ENCODE results near the gene ACIN1. TPM values are rescaled to one million over a fixed set of nuclear protein-coding genes. Genes with fewer than 3 reads are reported as not detected.

Gene ACIN1
- total RNA-seq, 2 experiments from 2014 or later, result 132 to 139 TPM

DNA sequence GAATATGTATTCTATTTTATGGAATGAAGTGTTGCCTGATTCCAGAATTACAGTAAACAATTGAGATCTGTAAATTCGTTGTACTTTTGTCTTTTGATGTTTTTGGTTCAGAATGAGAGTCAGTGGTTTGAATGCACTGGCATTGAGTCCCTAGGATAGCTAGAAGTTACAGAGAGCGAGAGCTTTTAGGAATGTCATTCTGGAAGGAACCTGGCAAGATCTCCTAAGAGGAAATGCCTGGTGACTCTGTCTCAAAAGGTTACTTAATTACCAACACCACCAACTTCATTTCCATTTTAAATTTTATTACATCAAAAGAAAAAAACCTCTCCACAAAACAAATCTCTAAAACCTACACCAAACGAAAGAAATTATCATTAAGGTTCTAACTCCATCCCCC is 30.1 kb upstream of the ACIN1 start:
- Mint-ChIP-seq H3K4me1 (ENCODE audit: low read depth) (peaks cover 16% of the 10 kb centered on the region), H3K4me3 (no peak overlapping the region), H3K9me3 (no peaks in the 10 kb centered on the region), H3K27ac (no peak overlapping the region), H3K27me3 (no peaks in the 10 kb centered on the region), H3K36me3 (ENCODE audit: low read depth) (no peaks in the 10 kb centered on the region)
- ChIA-PET CTCF (interaction anchor here (0.8 to 13.3 kb wide), 2 partner anchors 56 to 61 kb away, joined by 3 to 290 read pairs; partner anchors contain the start of gene SLC7A8), POLR2A (no interaction called here)
- TF ChIP-seq, protein P1, sequence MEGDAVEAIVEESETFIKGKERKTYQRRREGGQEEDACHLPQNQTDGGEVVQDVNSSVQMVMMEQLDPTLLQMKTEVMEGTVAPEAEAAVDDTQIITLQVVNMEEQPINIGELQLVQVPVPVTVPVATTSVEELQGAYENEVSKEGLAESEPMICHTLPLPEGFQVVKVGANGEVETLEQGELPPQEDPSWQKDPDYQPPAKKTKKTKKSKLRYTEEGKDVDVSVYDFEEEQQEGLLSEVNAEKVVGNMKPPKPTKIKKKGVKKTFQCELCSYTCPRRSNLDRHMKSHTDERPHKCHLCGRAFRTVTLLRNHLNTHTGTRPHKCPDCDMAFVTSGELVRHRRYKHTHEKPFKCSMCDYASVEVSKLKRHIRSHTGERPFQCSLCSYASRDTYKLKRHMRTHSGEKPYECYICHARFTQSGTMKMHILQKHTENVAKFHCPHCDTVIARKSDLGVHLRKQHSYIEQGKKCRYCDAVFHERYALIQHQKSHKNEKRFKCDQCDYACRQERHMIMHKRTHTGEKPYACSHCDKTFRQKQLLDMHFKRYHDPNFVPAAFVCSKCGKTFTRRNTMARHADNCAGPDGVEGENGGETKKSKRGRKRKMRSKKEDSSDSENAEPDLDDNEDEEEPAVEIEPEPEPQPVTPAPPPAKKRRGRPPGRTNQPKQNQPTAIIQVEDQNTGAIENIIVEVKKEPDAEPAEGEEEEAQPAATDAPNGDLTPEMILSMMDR (IDR thresholded peaks at IDR 0.05), result no peak
- intact Hi-C loops (cut with micrococcal nuclease), result no loop called here
- ATAC-seq (no peak), DNase-seq (no peak)

DNA sequence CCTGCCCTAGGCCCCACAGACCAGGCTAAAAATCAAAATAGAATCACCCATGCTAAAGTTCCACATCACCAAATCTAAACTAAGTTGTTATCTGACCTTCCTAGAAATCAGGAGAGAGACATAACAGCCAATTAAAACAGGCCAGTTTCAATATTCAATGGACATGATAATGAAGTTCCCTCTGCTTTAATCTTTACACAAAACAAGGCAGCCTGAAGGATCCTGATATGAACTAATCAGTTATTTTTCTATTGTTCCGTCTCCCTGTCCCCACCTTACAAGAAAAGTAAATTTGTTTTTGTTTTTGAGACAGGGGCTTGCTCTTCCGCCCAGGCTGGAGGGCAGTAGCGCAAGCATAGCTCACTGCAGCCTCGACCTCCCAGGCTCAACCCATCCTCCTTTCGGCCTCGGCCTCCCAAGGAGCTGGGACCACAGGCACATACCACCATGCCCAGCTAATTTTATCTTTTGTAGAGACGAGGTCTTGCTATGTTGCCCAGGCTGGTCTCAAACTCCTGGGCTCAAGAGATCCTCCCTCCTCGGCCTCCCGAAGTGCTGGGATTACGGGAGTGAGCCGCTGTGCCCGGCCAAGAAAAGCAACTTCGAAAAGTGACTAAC is 29.5 kb upstream of the ACIN1 start:
- intact Hi-C loops (cut with micrococcal nuclease), result loop anchor here (5.0 kb wide), 1 partner anchor 173 kb away; no protein-coding TSS in a partner anchor
- no peaks in the 10 kb centered on the region for H3K9me3 Mint-ChIP-seq
- H3K4me1 Mint-ChIP-seq (ENCODE audit: low read depth), result peaks cover 22% of the 10 kb centered on the region
- TF ChIP-seq, protein P1 (IDR thresholded peaks at IDR 0.05), result no peak
- POLR2A ChIA-PET, result no interaction called here
- ATAC-seq (no peak), DNase-seq (no peak)
- H3K4me3 Mint-ChIP-seq, result no peak overlapping the region
- H3K27me3 Mint-ChIP-seq, result no peaks in the 10 kb centered on the region
- H3K36me3 Mint-ChIP-seq (ENCODE audit: low read depth), result no peaks in the 10 kb centered on the region
- no peak overlapping the region for H3K27ac Mint-ChIP-seq
- CTCF ChIA-PET, result interaction anchor here (0.8 to 13.3 kb wide), 2 partner anchors 56 to 61 kb away, joined by 3 to 290 read pairs; partner anchors contain the start of gene SLC7A8

DNA sequence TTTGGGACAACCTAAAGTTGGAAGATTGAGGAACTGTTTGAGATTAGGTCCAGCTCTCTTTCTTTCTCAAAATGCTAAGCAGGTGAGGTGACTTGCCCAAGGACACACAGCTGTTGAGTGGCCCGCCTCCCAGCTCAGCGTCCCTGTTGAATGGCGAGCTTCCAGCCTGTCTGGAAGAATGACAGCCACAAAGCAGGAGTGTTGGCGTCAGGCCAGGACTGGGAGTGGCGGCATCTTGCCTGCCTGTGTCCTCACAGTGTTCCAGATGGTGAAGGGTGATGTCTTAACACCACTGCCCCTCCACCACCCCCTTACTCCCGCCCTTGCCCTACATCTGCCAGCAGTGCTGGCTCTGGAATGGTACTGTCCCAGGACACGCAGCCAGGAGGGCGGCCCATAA is 28.5 kb upstream of the ACIN1 start:
- ChIA-PET CTCF (interaction anchor here (1.0 to 13.3 kb wide), 3 partner anchors 46 to 62 kb away, joined by 3 to 290 read pairs (median 32); partner anchors contain the start of gene SLC7A8), POLR2A (interaction anchor here (0.7 kb wide), 1 partner anchor 58 kb away, joined by 3 read pairs; no protein-coding TSS in a partner anchor)
- DNase-seq (no peak), ATAC-seq (no peak)
- no peaks in the 10 kb centered on the region for H3K27me3 Mint-ChIP-seq
- no peaks in the 10 kb centered on the region for H3K36me3 Mint-ChIP-seq (ENCODE audit: low read depth)
- H3K9me3 Mint-ChIP-seq, result no peaks in the 10 kb centered on the region
- peaks cover 29% of the 10 kb centered on the region for H3K4me1 Mint-ChIP-seq (ENCODE audit: low read depth)
- TF ChIP-seq, protein P1 (IDR thresholded peaks at IDR 0.05), result no peak
- no peak overlapping the region for H3K4me3 Mint-ChIP-seq
- intact Hi-C loops (cut with micrococcal nuclease), result loop anchor here (5.0 kb wide), 1 partner anchor 174 kb away; no protein-coding TSS in a partner anchor
- no peak overlapping the region for H3K27ac Mint-ChIP-seq

DNA sequence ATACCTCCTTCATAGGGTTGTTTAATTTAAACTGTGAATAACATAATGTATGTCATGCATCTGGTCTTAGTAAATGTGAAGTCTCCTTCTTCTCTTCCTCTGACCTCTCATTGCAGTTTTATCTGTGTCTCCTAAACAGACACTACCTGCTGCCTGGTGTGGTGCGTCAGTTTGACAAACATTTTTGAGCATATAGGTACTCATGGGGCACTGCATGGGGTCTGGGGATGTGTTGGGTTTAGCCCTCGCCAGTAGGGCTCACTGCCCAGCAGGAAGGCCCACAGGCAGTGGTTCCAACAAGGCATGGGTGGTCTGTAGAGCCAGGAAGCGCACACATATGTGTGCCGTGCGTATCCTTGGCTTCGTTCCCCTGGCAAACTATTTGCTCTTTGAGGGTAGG is 27.1 kb upstream of the ACIN1 start:
- no peak for DNase-seq
- Mint-ChIP-seq H3K36me3 (ENCODE audit: low read depth) (no peaks in the 10 kb centered on the region), H3K27me3 (no peaks in the 10 kb centered on the region), H3K4me1 (ENCODE audit: low read depth) (peaks cover 39% of the 10 kb centered on the region), H3K27ac (no peak overlapping the region), H3K9me3 (no peaks in the 10 kb centered on the region), H3K4me3 (no peak overlapping the region)
- CTCF ChIA-PET, result interaction anchor here (1.0 to 13.3 kb wide), 18 partner anchors 8 to 257 kb away, joined by 3 to 290 read pairs (median 14); partner anchors contain the start of genes CIROP, PABPN1 and SLC7A8
- ATAC-seq, result no peak
- intact Hi-C loops (cut with micrococcal nuclease), result loop anchor here (5.0 kb wide), 1 partner anchor 175 kb away; no protein-coding TSS in a partner anchor
- POLR2A ChIA-PET, result interaction anchor here (0.9 kb wide), 1 partner anchor 61 kb away, joined by 4 read pairs; the partner anchor contains the start of gene SLC7A8
- TF ChIP-seq, protein P1 (IDR thresholded peaks at IDR 0.05), result no peak

DNA sequence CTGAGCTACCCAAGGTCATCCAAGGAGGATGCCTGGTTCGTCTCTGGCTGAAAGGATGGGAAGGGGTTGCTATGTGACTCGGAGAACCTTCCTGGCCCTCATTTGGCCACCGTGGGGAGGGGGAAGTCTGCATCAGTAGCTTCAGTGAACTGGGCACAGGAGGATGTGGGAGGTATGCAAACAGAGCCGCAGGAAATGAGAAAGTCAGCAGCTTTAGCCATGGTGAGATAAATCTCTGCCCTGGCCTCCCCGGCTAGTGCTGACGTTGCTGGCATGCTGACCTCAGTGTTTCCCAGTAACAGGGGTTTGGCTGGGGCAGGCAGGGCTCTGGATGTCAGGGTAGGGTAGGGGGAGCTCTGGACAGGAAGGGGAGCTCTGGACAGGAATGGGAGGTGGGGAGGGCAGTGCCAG is 26.4 kb upstream of the ACIN1 start:
- peak; percentile 18 for DNase-seq
- Mint-ChIP-seq H3K36me3 (ENCODE audit: low read depth) (no peaks in the 10 kb centered on the region), H3K4me3 (no peak overlapping the region), H3K4me1 (ENCODE audit: low read depth) (peaks cover 43% of the 10 kb centered on the region), H3K9me3 (no peaks in the 10 kb centered on the region), H3K27ac (peak overlapping the region; percentile 29), H3K27me3 (no peaks in the 10 kb centered on the region)
- peak; percentile 14 for ATAC-seq
- intact Hi-C loops (cut with micrococcal nuclease), result loop anchor here (1.0 to 5.0 kb wide), 2 partner anchors 66 to 176 kb away; no protein-coding TSS in a partner anchor
- ChIA-PET POLR2A (interaction anchor here (0.8 to 1.1 kb wide), 3 partner anchors 61 to 201 kb away, joined by 3 to 4 read pairs (median 3); partner anchors contain the start of gene SLC7A8), CTCF (interaction anchor here (0.6 to 13.3 kb wide), 46 partner anchors 9 to 349 kb away, joined by 3 to 290 read pairs (median 6); partner anchors contain the start of genes ACIN1, C14orf119, CIROP and HOMEZ)
- TF ChIP-seq, protein P1 (IDR thresholded peaks at IDR 0.05), result no peak

Data from activated CD8-positive, alpha-beta T cell treated with anti-CD3 and anti-CD28 coated beads for 36 hours (primary cell).